ENCODE results near the gene IRX4.

DNA sequence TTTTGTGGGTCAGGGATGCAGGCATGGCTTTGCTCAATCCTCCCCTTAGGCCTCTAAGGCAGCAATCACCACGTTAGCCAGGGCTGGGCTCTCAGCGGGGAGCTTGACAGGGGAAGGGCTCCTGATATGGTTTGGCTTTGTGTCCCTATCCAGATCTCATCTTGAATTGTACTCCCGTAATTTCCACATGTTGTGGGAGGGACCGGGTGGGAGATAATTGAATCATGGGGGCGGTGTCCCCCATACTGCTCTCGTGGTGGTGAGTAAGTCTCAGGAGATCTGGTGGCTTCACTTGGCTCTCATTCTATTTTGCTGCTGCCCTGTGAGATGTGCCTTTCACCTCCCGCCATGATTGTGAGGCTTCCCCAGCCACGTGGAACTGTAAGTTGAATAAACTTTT, 11.5 kb upstream of the IRX4 start:
- no peak for TF ChIP-seq FOXM1 (IDR thresholded peaks at IDR 0.05; ENCODE audit: borderline replicate concordance)
- no peak for TF ChIP-seq NFRKB (IDR thresholded peaks at IDR 0.05)
- TF ChIP-seq FOXA1 (IDR thresholded peaks at IDR 0.05), result no peak
- no peak for TF ChIP-seq ARNT (IDR thresholded peaks at IDR 0.05)
- TF ChIP-seq SUZ12 (IDR thresholded peaks at IDR 0.05), result no peak
- no peak for TF ChIP-seq LEF1 (IDR thresholded peaks at IDR 0.05; ENCODE audit: borderline replicate concordance)
- no peak for TF ChIP-seq HDGF (IDR thresholded peaks at IDR 0.05; ENCODE audit: borderline replicate concordance)
- no peak for TF ChIP-seq BHLHE40 (IDR thresholded peaks at IDR 0.05; ENCODE audit: borderline replicate concordance)
- TF ChIP-seq SP1 (IDR thresholded peaks at IDR 0.05), result no peak
- no peak for TF ChIP-seq FOXK2 (IDR thresholded peaks at IDR 0.05)
